Measurements from ENCODE around the gene LRRC52.

LRRC52 gene

GRCh38 chr1:165543532-165544438, at the start of gene LRRC52:
Gene LRRC52, plus strand, starts transcription at chr1:165544000. Its CDS starts 297 bp downstream, at chr1:165544297.
- H3K4me3 ChIP-seq (ENCODE audit: low read depth, low read length): no peak within 1 kb of the TSS
- in situ Hi-C loops (cut with HindIII; ENCODE audit: low sequenced_read_pairs): no loop called here
- DNase-seq (ENCODE audit: low read depth): no peak
- TF ChIP-seq CTCF (IDR thresholded peaks at IDR 0.05; ENCODE audit: low read depth, low read length, missing control alignments): no peak

- in situ Hi-C loops (cut with HindIII; ENCODE audit: low sequenced_read_pairs): loop anchor here (5.0 kb wide), 1 partner anchor 63 kb away; no protein-coding TSS in a partner anchor
- no peak for TF ChIP-seq CTCF (IDR thresholded peaks at IDR 0.05; ENCODE audit: low read depth, low read length, missing control alignments)
- DNase-seq (ENCODE audit: low read depth): no peak
- no peak overlapping the region for H3K4me3 ChIP-seq (ENCODE audit: low read depth, low read length)
Observed at GRCh38 chr1:165494949-165495857, 48.6 kb upstream of the LRRC52 start.

DNA sequence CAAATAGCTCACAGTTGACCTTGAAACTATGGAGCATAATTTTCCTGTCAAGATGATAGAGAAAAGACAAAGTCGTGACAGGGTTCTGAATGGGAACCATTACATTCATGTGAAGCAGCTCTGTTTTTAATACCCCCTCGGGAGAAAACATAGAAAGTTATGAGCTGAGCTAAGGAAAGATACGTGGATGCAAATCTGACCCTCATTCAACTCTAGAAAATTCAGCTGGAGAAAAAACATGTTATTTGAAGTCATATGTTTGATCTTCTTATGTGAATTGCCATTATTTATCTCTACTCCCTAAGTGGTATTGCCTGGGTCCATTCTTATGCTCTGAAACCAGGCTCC, 48.0 kb upstream of the LRRC52 start:
- no peak for DNase-seq (ENCODE audit: low read depth)
- in situ Hi-C loops (cut with HindIII; ENCODE audit: low sequenced_read_pairs): loop anchor here (5.0 kb wide), 1 partner anchor 64 kb away; no protein-coding TSS in a partner anchor
- TF ChIP-seq CTCF (IDR thresholded peaks at IDR 0.05; ENCODE audit: low read depth, low read length, missing control alignments): no peak

DNA sequence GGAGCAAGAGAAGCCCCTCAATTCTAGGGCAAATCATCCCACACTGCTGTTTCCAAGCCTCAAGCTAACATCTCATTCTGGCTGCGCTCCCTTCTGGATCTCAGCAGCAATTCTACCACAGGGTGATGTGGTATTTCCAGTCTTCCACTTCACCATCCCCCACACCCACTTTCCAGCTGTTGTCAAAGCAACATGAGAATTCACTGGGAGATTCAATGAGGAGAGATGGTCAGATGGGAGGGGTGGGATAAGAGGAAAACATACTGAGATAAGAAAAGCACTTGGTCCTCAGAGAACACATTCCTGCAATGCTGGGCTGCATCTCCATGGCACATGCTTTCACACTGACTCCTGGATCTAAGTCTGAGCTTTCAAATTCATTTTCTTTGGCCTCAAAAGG, 47.3 kb upstream of the LRRC52 start:
- DNase-seq (ENCODE audit: low read depth): no peak
- TF ChIP-seq CTCF (IDR thresholded peaks at IDR 0.05; ENCODE audit: low read depth, low read length, missing control alignments): no peak
- in situ Hi-C loops (cut with HindIII; ENCODE audit: low sequenced_read_pairs): loop anchor here (5.0 kb wide), 1 partner anchor 64 kb away; no protein-coding TSS in a partner anchor
- H3K4me3 ChIP-seq (ENCODE audit: low read depth, low read length): no peak overlapping the region

More for the DNA sequence above, 48.0 kb upstream of the LRRC52 start:
- H3K4me3 ChIP-seq (ENCODE audit: low read depth, low read length): no peak overlapping the region

DNA sequence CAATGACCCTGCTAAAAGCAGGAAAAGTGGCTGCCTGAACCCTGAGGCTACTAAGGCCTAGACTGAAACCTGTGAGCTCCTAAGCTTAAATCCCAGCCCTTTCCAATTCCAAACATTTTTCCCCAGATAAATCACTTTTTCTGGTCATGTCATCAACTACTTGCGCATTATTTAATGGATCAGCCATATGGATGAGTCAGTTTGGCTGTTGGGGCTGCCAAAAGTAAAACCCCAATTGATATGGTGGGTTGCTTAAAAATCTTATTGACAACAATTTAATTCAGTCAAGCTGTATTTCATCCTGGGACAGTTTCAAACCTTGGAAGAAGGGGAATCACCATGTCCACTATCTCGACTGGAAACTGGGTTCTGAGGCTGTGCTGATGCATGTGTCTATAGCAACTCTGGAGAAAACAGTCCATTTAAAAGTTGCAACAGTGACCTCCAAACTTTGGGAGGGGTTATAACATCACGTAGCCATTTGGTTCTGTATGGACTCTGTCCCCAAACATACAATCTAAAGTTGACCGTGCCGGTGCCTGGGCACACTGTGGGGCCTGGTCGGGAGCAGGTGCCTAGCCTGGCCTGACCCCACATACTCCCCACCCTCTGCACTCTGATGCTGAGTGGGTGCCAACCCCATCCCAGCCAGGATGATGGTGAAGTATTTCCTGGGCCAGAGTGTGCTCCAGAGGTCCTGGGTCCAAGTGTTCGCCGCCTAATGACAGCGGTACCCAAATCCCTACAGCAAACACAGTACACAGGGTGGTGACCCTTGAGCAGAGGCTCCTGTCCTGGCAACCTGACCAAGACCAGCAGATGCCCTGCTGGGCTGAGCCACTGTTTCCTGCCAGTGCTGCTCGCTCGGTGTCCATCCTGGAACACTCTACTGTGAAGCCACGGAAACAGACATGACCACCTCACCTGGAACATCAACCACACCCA, 46.5 kb upstream of the LRRC52 start:
- in situ Hi-C loops (cut with HindIII; ENCODE audit: low sequenced_read_pairs): loop anchor here (5.0 kb wide), 1 partner anchor 65 kb away; no protein-coding TSS in a partner anchor

More for the DNA sequence above, 46.5 kb upstream of the LRRC52 start:
- no peak for TF ChIP-seq CTCF (IDR thresholded peaks at IDR 0.05; ENCODE audit: low read depth, low read length, missing control alignments)
- DNase-seq (ENCODE audit: low read depth): no peak
- no peak overlapping the region for H3K4me3 ChIP-seq (ENCODE audit: low read depth, low read length)

Measured in astrocyte of the cerebellum (primary cell).